Mesendoderm (in vitro differentiated cells): Measurements from ENCODE around the gene RAB11B.

Experiments used
- DNase-seq: peaks from one replicate; pipeline ENCODE4 v3.0.0; 2013
- H2AK5ac ChIP-seq: 2 replicates; pipeline ENCODE4 v1.6.1; 2013; ENCODE audit warnings: low read length, inconsistent platforms
- H2BK120ac ChIP-seq: 2 replicates; pipeline ENCODE4 v1.6.1; 2013; ENCODE audit warnings: low read depth, mild to moderate bottlenecking, low read length, moderate library complexity, mixed read lengths
- H2BK15ac ChIP-seq: replicated peaks from 2 replicates; pipeline ENCODE4 v1.6.1; 2013; ENCODE audit warnings: low read depth, mild to moderate bottlenecking, moderate library complexity
- H2BK5ac ChIP-seq: 2 replicates; pipeline ENCODE4 v1.6.1; 2013; ENCODE audit warnings: low read length, inconsistent platforms
- H3K18ac ChIP-seq: 2 replicates; pipeline ENCODE4 v1.6.1; 2013; ENCODE audit warnings: mild to moderate bottlenecking, low read length, mixed read lengths
- H3K23ac ChIP-seq: one replicate; pipeline ENCODE4 v1.6.1; 2013; ENCODE audit warnings: low read length
- H3K27ac ChIP-seq: 2 replicates; pipeline ENCODE4 v1.5.1; 2013; ENCODE audit warnings: low read depth, mild to moderate bottlenecking, inconsistent platforms, low read length, moderate library complexity
- H3K27me3 ChIP-seq: 2 replicates; pipeline ENCODE4 v1.6.1; 2013; ENCODE audit warnings: low read length, control low read depth, mild to moderate bottlenecking, inconsistent platforms; ENCODE audit not compliant: insufficient read depth, poor library complexity
- H3K36me3 ChIP-seq: 2 replicates; pipeline ENCODE4 v1.6.1; 2013; ENCODE audit warnings: low read length, inconsistent platforms; ENCODE audit not compliant: control insufficient read depth, insufficient read depth
- H3K4ac ChIP-seq: one replicate; pipeline ENCODE4 v1.6.1; 2013; ENCODE audit warnings: low read depth, mild to moderate bottlenecking, low read length, moderate library complexity
- H3K4me1 ChIP-seq: 2 replicates; pipeline ENCODE4 v1.6.1; 2013; ENCODE audit warnings: low read depth, low read length, inconsistent platforms; ENCODE audit not compliant: control insufficient read depth
- H3K4me2 ChIP-seq: 2 replicates; pipeline ENCODE4 v1.6.1; 2013; ENCODE audit warnings: low read length
- H3K4me3 ChIP-seq: 2 replicates; pipeline ENCODE4 v1.5.1; 2013; ENCODE audit warnings: mild to moderate bottlenecking, low read length
- H3K56ac ChIP-seq: one replicate; pipeline ENCODE4 v1.6.1; 2013; ENCODE audit warnings: low read length
- H3K79me1 ChIP-seq: 2 replicates; pipeline ENCODE4 v1.6.1; 2013; ENCODE audit warnings: low read length, inconsistent platforms
- H3K79me2 ChIP-seq: 2 replicates; pipeline ENCODE4 v1.6.1; 2013; ENCODE audit warnings: mild to moderate bottlenecking, low read length; ENCODE audit not compliant: control insufficient read depth, insufficient read depth
- H3K9ac ChIP-seq: 2 replicates; pipeline ENCODE4 v1.6.1; 2013; ENCODE audit warnings: low read length, inconsistent platforms
- H4K5ac ChIP-seq: one replicate; pipeline ENCODE4 v1.6.1; 2013; ENCODE audit warnings: low read length
- H4K8ac ChIP-seq: one replicate; pipeline ENCODE4 v1.6.1; 2013; ENCODE audit warnings: low read depth, mild to moderate bottlenecking, control low read depth, low read length, moderate library complexity
- WGBS: extraction: QIAGEN DNeasy Blood & Tissue Kit; methylation state at CpG from one replicate; pipeline ENCODE4 v1.1.7; 2013; ENCODE audit warnings: low lambda C conversion rate, missing lambda C conversion rate; ENCODE audit not compliant: insufficient coverage; ENCODE audit errors: extremely low coverage; 5-methylcytosine and 5-hydroxymethylcytosine counted together

RAB11B gene

DNA sequence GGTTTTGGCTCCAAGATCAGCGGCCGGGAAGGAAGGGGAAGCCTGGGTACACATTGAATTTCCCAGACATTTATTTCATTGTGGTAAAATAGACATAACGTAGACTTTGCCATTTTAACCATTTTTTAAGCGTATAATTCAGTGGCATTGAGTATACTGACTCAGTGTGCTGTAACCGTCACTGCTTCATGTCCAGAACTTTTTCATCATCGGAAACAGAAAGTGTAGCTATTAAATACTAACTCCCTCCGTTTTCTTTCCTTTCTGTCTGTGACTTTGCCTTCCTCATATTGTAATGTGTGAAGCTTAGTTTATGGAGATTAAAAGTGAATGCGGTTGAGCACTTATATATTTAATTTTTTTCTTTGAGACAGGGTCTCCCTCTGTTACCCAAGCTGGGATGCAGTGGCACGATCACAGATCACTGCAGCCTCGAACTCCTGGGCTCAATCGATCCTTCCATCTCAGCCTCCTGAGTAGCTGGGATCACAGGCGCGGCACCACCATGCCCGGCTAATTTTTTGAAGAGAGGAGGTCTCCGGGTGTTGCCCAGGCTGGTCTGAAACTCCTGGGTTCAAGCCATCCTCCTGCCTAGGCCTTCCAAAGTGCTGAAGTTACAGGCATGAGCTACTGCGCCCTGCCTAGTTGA is 56.0 kb downstream of the RAB11B start:
- H3K9ac ChIP-seq, result peak overlapping the region; percentile 98
- no peaks in the 10 kb centered on the region for H3K79me1 ChIP-seq
- H2BK5ac ChIP-seq, result no peak overlapping the region
- H3K4ac ChIP-seq, result no peak overlapping the region
- peak overlapping the region; percentile 99 for H3K56ac ChIP-seq
- H2BK15ac ChIP-seq, result no peak overlapping the region
- no peak overlapping the region for H3K23ac ChIP-seq
- H3K27me3 ChIP-seq, result no peaks in the 10 kb centered on the region
- no peak overlapping the region for H2BK120ac ChIP-seq
- H4K8ac ChIP-seq, result no peak overlapping the region
- no peak overlapping the region for H3K27ac ChIP-seq
- no peak overlapping the region for H3K18ac ChIP-seq
- DNase-seq, result no peak
- H4K5ac ChIP-seq, result no peak overlapping the region
- no peaks in the 10 kb centered on the region for H3K36me3 ChIP-seq
- peak overlapping the region; percentile 29 for H3K4me3 ChIP-seq
- H3K4me1 ChIP-seq, result peaks cover 8% of the 10 kb centered on the region
- peaks cover 59% of the 10 kb centered on the region for H3K79me2 ChIP-seq
- no CpG with 5 or more reads among the region's 16 CpGs for WGBS
- H2AK5ac ChIP-seq, result no peak overlapping the region
- H3K4me2 ChIP-seq, result peak overlapping the region; percentile 43

GRCh38 chr19:8449830-8450229 is 59.7 kb downstream of the RAB11B start:
- Histone ChIP-seq H3K36me3 (no peaks in the 10 kb centered on the region), H4K8ac (no peak overlapping the region), H3K79me2 (peaks cover 95% of the 10 kb centered on the region), H3K4me1 (peaks cover 17% of the 10 kb centered on the region), H4K5ac (no peak overlapping the region), H3K79me1 (no peaks in the 10 kb centered on the region), H3K4me3 (no peak overlapping the region), H3K23ac (no peak overlapping the region), H3K4ac (no peak overlapping the region), H3K27ac (no peak overlapping the region), H2BK120ac (no peak overlapping the region), H2AK5ac (no peak overlapping the region), H3K9ac (no peak overlapping the region), H3K4me2 (no peak overlapping the region), H2BK15ac (no peak overlapping the region), H3K27me3 (no peaks in the 10 kb centered on the region), H3K56ac (peak overlapping the region; percentile 1), H3K18ac (no peak overlapping the region), H2BK5ac (no peak overlapping the region)
- DNase-seq, result peak; percentile 74
- no CpG with 5 or more reads among the region's 8 CpGs for WGBS

DNA sequence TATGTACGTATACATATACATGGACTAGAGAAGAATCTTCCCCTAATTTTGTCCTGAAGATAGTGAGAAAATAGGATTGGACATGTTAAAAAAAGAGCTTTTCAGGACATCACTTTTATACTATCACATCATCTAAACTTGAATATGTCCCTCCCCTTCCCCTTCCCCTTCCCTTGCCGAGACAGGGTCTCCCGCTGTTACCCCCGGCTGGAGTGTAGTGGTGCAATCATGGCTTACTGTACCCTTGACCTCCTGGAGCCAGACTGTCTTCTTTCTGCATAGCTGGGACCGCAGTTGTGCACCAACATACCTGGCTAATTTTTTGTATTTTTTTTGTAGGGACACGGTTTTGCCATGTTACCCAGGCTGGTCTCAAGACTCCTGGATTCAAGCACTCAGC is 61.2 kb downstream of the RAB11B start:
- WGBS, result no CpG with 5 or more reads among the region's 6 CpGs

GRCh38 chr19:8451885-8452284 is 61.7 kb downstream of the RAB11B start:
- Histone ChIP-seq H2BK15ac (no peak overlapping the region), H3K18ac (no peak overlapping the region), H3K4ac (no peak overlapping the region), H4K8ac (no peak overlapping the region), H3K23ac (no peak overlapping the region), H3K56ac (no peak overlapping the region), H3K79me2 (peaks cover 95% of the 10 kb centered on the region), H3K4me1 (peaks cover 22% of the 10 kb centered on the region), H3K4me2 (no peak overlapping the region), H3K9ac (no peak overlapping the region), H2AK5ac (no peak overlapping the region), H3K4me3 (no peak overlapping the region), H3K27ac (peak overlapping the region; percentile 68), H2BK120ac (no peak overlapping the region), H2BK5ac (no peak overlapping the region), H4K5ac (no peak overlapping the region), H3K27me3 (no peaks in the 10 kb centered on the region), H3K36me3 (peaks cover 3% of the 10 kb centered on the region), H3K79me1 (no peaks in the 10 kb centered on the region)
- WGBS, result no CpG with 5 or more reads among the region's 3 CpGs
- DNase-seq, result peak; percentile 76

More for the DNA sequence above, 61.2 kb downstream of the RAB11B start:
- no peak for DNase-seq
- no peak overlapping the region for H3K4me3 ChIP-seq
- H2BK15ac ChIP-seq, result no peak overlapping the region
- H3K56ac ChIP-seq, result no peak overlapping the region
- H3K18ac ChIP-seq, result no peak overlapping the region
- no peak overlapping the region for H2BK5ac ChIP-seq
- no peak overlapping the region for H3K9ac ChIP-seq
- H2BK120ac ChIP-seq, result no peak overlapping the region
- H3K36me3 ChIP-seq, result no peaks in the 10 kb centered on the region
- no peaks in the 10 kb centered on the region for H3K27me3 ChIP-seq
- H3K79me1 ChIP-seq, result no peaks in the 10 kb centered on the region
- peaks cover 22% of the 10 kb centered on the region for H3K4me1 ChIP-seq
- no peak overlapping the region for H3K4me2 ChIP-seq
- H2AK5ac ChIP-seq, result no peak overlapping the region
- no peak overlapping the region for H4K5ac ChIP-seq
- H3K23ac ChIP-seq, result no peak overlapping the region
- H4K8ac ChIP-seq, result no peak overlapping the region
- no peak overlapping the region for H3K4ac ChIP-seq
- H3K79me2 ChIP-seq, result peaks cover 95% of the 10 kb centered on the region
- H3K27ac ChIP-seq, result peak overlapping the region; percentile 68

- H3K36me3 ChIP-seq, result peaks cover 3% of the 10 kb centered on the region
- no peak overlapping the region for H2AK5ac ChIP-seq
- peak; percentile 78 for DNase-seq
- no peak overlapping the region for H3K18ac ChIP-seq
- no peak overlapping the region for H2BK15ac ChIP-seq
- no CpG with 5 or more reads among the region's 4 CpGs for WGBS
- no peak overlapping the region for H3K4me3 ChIP-seq
- H4K8ac ChIP-seq, result no peak overlapping the region
- no peak overlapping the region for H4K5ac ChIP-seq
- H3K27me3 ChIP-seq, result no peaks in the 10 kb centered on the region
- H3K56ac ChIP-seq, result no peak overlapping the region
- peaks cover 22% of the 10 kb centered on the region for H3K4me1 ChIP-seq
- no peak overlapping the region for H2BK120ac ChIP-seq
- peak overlapping the region; percentile 5 for H3K9ac ChIP-seq
- no peak overlapping the region for H2BK5ac ChIP-seq
- no peaks in the 10 kb centered on the region for H3K79me1 ChIP-seq
- H3K27ac ChIP-seq, result no peak overlapping the region
- H3K23ac ChIP-seq, result no peak overlapping the region
- H3K4ac ChIP-seq, result no peak overlapping the region
- H3K79me2 ChIP-seq, result peaks cover 93% of the 10 kb centered on the region
- H3K4me2 ChIP-seq, result no peak overlapping the region
Measured at GRCh38 chr19:8452446-8453123, 62.4 kb downstream of the RAB11B start.
